ENCODE results near the gene CHN1. TPM values are rescaled to one million over a fixed set of nuclear protein-coding genes. Genes with fewer than 3 reads are reported as not detected.

CHN1 gene
- total RNA-seq, 4 donors from 2014 or later = 5.8 to 24.7 (median 9.3) TPM

DNA sequence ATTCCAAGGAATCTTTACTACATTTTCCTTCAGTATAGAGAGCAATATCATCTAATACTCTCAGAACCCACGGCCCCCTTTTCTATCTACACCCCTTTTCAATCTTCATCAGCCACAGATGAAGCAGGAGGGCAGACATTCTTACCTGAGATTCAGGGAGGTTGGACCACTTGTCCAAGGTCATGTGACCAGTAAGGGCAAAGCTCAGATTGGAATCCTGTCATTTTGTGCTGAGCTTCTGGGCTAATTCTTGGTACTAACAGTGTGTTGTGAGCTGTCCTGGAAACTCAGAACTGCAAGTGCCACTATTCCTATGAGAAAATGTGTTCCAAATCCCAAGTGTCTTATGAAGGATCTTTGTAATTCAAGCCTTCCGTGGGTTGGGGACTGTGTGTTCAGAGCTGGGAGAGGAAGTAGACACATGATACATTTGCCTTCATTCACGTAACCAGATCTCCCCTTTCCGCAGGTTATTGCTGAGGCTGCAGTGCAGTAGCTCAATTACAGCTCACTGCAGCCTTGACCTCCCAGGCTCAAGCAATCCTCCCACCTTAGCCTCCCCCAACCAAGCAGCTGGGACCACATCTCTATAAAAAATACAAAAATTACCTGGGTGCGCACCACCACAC, 244.2 kb downstream of the CHN1 start:
- TF ChIP-seq, protein P1, sequence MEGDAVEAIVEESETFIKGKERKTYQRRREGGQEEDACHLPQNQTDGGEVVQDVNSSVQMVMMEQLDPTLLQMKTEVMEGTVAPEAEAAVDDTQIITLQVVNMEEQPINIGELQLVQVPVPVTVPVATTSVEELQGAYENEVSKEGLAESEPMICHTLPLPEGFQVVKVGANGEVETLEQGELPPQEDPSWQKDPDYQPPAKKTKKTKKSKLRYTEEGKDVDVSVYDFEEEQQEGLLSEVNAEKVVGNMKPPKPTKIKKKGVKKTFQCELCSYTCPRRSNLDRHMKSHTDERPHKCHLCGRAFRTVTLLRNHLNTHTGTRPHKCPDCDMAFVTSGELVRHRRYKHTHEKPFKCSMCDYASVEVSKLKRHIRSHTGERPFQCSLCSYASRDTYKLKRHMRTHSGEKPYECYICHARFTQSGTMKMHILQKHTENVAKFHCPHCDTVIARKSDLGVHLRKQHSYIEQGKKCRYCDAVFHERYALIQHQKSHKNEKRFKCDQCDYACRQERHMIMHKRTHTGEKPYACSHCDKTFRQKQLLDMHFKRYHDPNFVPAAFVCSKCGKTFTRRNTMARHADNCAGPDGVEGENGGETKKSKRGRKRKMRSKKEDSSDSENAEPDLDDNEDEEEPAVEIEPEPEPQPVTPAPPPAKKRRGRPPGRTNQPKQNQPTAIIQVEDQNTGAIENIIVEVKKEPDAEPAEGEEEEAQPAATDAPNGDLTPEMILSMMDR (IDR thresholded peaks at IDR 0.05; ENCODE audit: low read depth) = no peak

DNA sequence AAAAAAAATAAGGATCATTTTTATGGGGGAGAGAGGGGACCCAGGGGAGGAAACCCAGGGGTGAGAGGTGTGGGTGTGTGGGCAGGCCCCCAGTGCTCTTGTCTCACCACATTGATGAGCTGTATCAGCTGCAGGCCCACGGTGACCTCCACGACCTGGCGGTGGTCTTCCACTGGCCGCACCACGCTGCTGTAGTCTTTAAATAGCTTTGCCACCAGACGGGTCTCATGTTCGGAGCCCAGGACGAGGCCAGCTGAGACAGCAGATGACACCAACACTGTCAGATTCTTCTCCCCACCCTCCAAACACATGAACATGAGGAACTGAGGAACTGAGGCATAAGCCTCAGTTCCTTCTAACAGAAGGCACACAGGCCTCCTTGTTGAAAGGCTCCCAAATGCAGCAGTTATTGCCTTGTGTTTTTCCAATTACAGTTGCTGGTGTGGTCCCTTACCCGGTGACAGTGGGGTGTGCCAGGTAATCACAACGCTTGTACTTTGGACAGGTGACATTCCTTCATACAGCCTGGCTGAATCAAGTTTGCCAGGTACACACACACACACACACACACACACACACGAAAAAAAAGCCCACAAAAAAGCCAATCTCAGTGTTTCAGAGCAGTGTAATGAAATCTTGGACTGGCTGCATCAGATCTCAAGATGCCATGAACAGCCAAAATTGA, 245.7 kb downstream of the CHN1 start:
- TF ChIP-seq, protein P1 (IDR thresholded peaks at IDR 0.05; ENCODE audit: low read depth) = no peak

DNA sequence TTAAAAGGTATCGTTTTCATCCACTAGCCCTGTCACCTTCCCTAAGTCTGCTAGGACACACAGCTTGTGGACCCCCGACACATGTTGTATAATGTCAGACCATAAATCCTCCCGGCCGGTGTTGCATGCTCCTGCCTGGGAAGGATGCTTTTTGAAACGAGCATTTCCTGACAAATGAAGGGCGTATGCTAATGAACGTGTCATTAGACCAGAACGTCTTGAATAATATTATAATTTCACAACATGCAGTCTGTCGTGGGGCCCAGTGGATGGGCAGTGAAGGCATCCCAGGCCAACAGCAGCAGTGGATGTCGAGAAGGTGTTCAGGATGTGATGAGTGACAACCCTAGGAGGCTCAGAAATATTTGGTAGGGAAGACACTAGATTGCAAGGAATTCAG, 248.4 kb downstream of the CHN1 start:
- TF ChIP-seq, protein P1 (IDR thresholded peaks at IDR 0.05; ENCODE audit: low read depth) = no peak

DNA sequence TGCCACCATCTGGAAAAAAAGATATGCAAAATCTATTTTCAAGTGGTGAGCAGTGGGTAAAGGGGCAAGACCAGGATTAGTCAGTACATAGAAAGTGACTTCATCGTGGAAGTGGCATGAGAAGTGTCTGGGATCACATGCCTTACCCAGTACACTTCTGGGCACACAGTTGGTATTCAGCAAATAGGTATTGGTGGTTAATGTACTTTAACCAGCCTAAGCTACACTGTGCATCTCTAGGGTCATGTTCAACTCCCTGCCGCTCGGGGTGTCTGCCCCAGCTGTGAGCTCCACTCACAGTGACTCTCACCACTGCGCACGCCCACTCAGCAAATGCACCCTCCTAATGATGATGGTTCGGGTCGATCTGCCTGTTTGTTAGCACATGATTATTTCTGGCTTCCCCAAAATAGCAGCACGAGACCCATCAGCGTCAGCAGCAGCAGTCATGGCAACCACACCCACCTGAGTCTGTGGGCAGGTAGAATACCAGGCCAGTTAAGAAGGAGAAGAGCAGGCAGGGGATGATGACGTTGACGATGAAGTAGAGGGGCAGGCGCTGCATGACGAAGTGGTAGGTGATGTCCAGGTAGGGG, 252.0 kb downstream of the CHN1 start:
- TF ChIP-seq, protein P1 (IDR thresholded peaks at IDR 0.05; ENCODE audit: low read depth) = no peak

DNA sequence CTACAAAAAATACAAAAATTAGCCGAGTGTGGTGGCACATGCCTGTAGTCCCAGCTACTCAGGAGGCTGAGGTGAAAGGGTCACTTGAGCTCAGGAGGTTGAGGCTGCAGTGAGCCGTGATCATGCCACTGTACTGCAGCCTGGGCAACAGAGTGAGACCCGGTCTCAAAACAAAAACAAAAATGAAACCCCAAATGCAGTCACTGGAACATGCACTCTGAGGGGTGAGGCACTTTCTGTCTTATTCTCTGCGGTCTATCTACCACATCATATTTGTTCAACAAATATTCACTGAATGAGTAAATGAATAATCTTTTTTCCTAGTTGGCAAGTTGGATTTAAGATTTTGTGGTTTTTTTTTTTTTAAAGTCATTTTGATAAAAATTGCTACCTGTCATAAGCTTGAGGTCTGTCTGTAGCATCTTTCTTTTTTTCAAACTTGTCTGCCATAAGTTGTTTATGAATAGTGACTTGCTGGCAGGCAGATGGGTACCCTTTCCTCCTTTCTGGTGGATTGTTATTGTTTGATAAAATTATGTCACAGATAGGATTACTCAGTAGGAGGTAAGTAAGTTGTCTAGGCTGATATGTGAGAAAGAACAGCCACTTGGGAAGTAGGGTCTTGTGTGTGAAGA, 252.7 kb downstream of the CHN1 start:
- TF ChIP-seq, protein P1 (IDR thresholded peaks at IDR 0.05; ENCODE audit: low read depth) = no peak

DNA sequence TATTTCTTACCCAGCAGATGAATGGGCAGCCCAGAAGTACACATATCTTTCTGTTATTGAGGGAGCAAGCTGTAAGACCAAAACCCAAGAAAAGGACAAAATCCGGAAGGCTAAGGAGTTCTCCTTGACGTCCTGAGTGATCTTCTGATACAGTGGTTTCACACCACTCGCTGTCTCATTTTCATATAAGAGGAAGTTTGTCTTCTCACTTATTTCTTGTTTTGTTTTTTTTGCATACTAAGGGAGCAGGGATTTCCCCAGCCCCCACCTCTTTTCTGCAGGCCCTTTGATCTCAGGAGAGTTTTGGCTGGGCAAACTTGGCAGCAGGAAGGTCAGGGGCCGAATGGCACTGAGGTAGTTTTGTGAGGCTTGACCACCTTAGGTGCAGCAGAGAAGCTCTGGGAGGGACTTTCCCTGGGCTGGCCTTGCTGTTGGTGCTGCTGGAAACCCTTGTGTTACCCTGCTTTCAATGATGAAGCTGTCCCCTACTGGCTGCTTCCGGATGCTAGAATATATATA, 254.2 kb downstream of the CHN1 start:
- TF ChIP-seq, protein P1 (IDR thresholded peaks at IDR 0.05; ENCODE audit: low read depth) = no peak

DNA sequence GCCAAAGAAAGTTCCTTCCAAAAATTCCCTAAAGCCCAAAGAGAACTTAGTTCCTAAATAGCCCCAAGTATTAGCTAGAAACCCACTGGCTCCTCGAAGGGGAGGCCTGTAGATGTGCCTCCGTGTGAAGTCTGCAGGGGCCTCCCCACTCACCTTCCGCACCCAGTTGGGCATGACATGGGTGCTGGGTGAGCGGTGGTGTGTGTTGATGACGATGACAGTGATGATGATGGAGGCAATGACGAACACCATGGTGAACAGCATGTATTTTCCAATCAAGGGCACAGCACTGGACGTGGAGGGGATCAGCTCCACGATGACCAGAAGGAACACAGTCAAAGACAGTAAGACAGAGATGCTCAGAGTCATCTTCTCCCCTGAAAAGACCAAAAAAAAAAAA, 255.4 kb downstream of the CHN1 start:
- TF ChIP-seq, protein P1 (IDR thresholded peaks at IDR 0.05; ENCODE audit: low read depth) = no peak

Measured in subcutaneous adipose tissue (tissue), 4 donors.